Adipose tissue (tissue), 3 donors: ENCODE measurements around the gene HIVEP2. TPM values are rescaled to one million over a fixed set of nuclear protein-coding genes. Genes with fewer than 3 reads are reported as not detected.

Experiments
- H3K27ac ChIP-seq: one replicate; pipeline ENCODE4 v1.5.1; 2013; ENCODE audit warnings: low read depth, low read length
- WGBS, 3 donors: extraction: QIAGEN DNeasy Blood & Tissue Kit; methylation state at CpG; one replicate each; pipeline ENCODE4 v1.1.7; 2013; 5-methylcytosine and 5-hydroxymethylcytosine counted together
- polyA plus RNA-seq, 3 donors: library from polyadenylated mRNA; stranded (reverse); fragments of 200-250 nt; gene quantifications; one replicate each; pipeline ENCODE4 v1.2.3, GENCODE V29; 2013
- donor health status: healthy with polysubstance abuse.
- donor health status: Bipolar disorder and iron deficiency.
- donor health status: healthy.

The HIVEP2 gene
- polyA plus RNA-seq, 3 donors, result 2.6 to 10.7 (median 2.9) TPM

- H3K27ac ChIP-seq, result no peak overlapping the region
- WGBS, 3 donors, result 74 to 81% (median 79%) methylated on average over 5 of the region's 5 CpGs
Measured at GRCh38 chr6:142855893-142856623, 88.9 kb downstream of the HIVEP2 start.

GRCh38 chr6:142854589-142855488, 90.1 kb downstream of the HIVEP2 start:
- WGBS, 3 donors, result 79 to 90% (median 81%) methylated on average over 12 of the region's 12 CpGs
- no peak overlapping the region for H3K27ac ChIP-seq

- no peak overlapping the region for H3K27ac ChIP-seq
- 84 to 95% (median 92%) methylated on average over 6 of the region's 6 CpGs for WGBS, 3 donors
Measured at GRCh38 chr6:142853244-142854180, 91.5 kb downstream of the HIVEP2 start.

GRCh38 chr6:142851601-142852000, 93.4 kb downstream of the HIVEP2 start:
- H3K27ac ChIP-seq, result no peak overlapping the region
- 14 to 52% (median 48%) methylated on average over 2 of the region's 2 CpGs for WGBS, 3 donors

- WGBS, 3 donors, result 52 to 81% (median 57%) methylated on average over 3 of the region's 3 CpGs
- H3K27ac ChIP-seq, result no peak overlapping the region
Measured at GRCh38 chr6:142850679-142851423, 94.1 kb downstream of the HIVEP2 start.

GRCh38 chr6:142848976-142849375, 96.0 kb downstream of the HIVEP2 start:
- H3K27ac ChIP-seq, result no peak overlapping the region
- 54 to 80% (median 62%) methylated on average over 3 of the region's 3 CpGs for WGBS, 3 donors

- H3K27ac ChIP-seq, result no peak overlapping the region
Measured at GRCh38 chr6:142848156-142848555, 96.8 kb downstream of the HIVEP2 start.

GRCh38 chr6:142846883-142847287, 98.1 kb downstream of the HIVEP2 start:
- WGBS, 3 donors, result 52 to 76% (median 62%) methylated on average over 5 of the region's 5 CpGs
- no peak overlapping the region for H3K27ac ChIP-seq

- H3K27ac ChIP-seq, result no peak overlapping the region
- WGBS, 3 donors, result 39 to 54% (median 47%) methylated on average over 2 of the region's 2 CpGs
Measured at GRCh38 chr6:142846459-142846831, 98.5 kb downstream of the HIVEP2 start.

GRCh38 chr6:142845624-142846458, 99.1 kb downstream of the HIVEP2 start:
- 16 to 25% (median 21%) methylated on average over 23 of the region's 23 CpGs for WGBS, 3 donors
- no peak overlapping the region for H3K27ac ChIP-seq

GRCh38 chr6:142845143-142845571, 99.8 kb downstream of the HIVEP2 start:
- WGBS, 3 donors, result 57 to 68% (median 65%) methylated on average over 2 of the region's 2 CpGs
- H3K27ac ChIP-seq, result no peak overlapping the region

GRCh38 chr6:142844065-142844755, 100.8 kb downstream of the HIVEP2 start:
- H3K27ac ChIP-seq, result no peak overlapping the region
- 45 to 80% (median 46%) methylated on average over 6 of the region's 6 CpGs for WGBS, 3 donors

- no peak overlapping the region for H3K27ac ChIP-seq
- WGBS, 3 donors, result 61 to 72% (median 65%) methylated on average over 4 of the region's 4 CpGs
Measured at GRCh38 chr6:142843361-142843760, 101.6 kb downstream of the HIVEP2 start.

- 34 to 70% (median 39%) methylated on average over 11 of the region's 11 CpGs for WGBS, 3 donors
- no peak overlapping the region for H3K27ac ChIP-seq
Measured at GRCh38 chr6:142842418-142843261, 102.3 kb downstream of the HIVEP2 start.

GRCh38 chr6:142841915-142842314, 103.1 kb downstream of the HIVEP2 start:
- H3K27ac ChIP-seq, result no peak overlapping the region
- WGBS, 3 donors, result 52 to 85% (median 60%) methylated on average over 1 of the region's 1 CpG

GRCh38 chr6:142839686-142840040, 105.3 kb downstream of the HIVEP2 start:
- 60 to 84% (median 76%) methylated on average over 2 of the region's 2 CpGs for WGBS, 3 donors

More at GRCh38 chr6:142839686-142840040, 105.3 kb downstream of the HIVEP2 start:
- no peak overlapping the region for H3K27ac ChIP-seq
